ENCODE measurements around the gene CUX1. TPM values are rescaled to one million over a fixed set of nuclear protein-coding genes. Genes with fewer than 3 reads are reported as not detected.

CUX1 gene
- total RNA-seq, 1 donor from 2014 or later = 48.9 TPM

- DNase-seq = no peak
These were observed 372.3 kb downstream of the CUX1 start for GRCh38 chr7:102189756-102190155.

- no peak for DNase-seq
These were observed 373.4 kb downstream of the CUX1 start for GRCh38 chr7:102190776-102191350.

GRCh38 chr7:102191556-102192379, 374.3 kb downstream of the CUX1 start:
- DNase-seq = no peak

GRCh38 chr7:102192790-102193189, 375.4 kb downstream of the CUX1 start:
- no peak for DNase-seq

- DNase-seq = no peak
These were observed 376.4 kb downstream of the CUX1 start for GRCh38 chr7:102193806-102194205.

GRCh38 chr7:102195361-102195760, 377.9 kb downstream of the CUX1 start:
- DNase-seq = no peak

- no peak for DNase-seq
These were observed 378.6 kb downstream of the CUX1 start for GRCh38 chr7:102196028-102196427.

GRCh38 chr7:102197161-102197560, 379.7 kb downstream of the CUX1 start:
- DNase-seq = no peak

GRCh38 chr7:102197599-102197998, 380.2 kb downstream of the CUX1 start:
- no peak for DNase-seq

- DNase-seq = no peak
These were observed 381.1 kb downstream of the CUX1 start for GRCh38 chr7:102198417-102198956.

- DNase-seq = no peak
These were observed 384.1 kb downstream of the CUX1 start for GRCh38 chr7:102201576-102201975.

GRCh38 chr7:102202556-102202955, 385.1 kb downstream of the CUX1 start:
- DNase-seq = no peak

- no peak for DNase-seq
These were observed 385.8 kb downstream of the CUX1 start for GRCh38 chr7:102203218-102203617.

GRCh38 chr7:102204212-102204611, 386.8 kb downstream of the CUX1 start:
- no peak for DNase-seq

- no peak for DNase-seq
These were observed 388.5 kb downstream of the CUX1 start for GRCh38 chr7:102205915-102206314.

- DNase-seq = no peak
These were observed 391.4 kb downstream of the CUX1 start for GRCh38 chr7:102208826-102209225.

GRCh38 chr7:102210787-102211186, 393.4 kb downstream of the CUX1 start:
- DNase-seq = no peak

GRCh38 chr7:102211590-102212550, 394.4 kb downstream of the CUX1 start:
- DNase-seq = no peak

- no peak for DNase-seq
These were observed 397.1 kb downstream of the CUX1 start for GRCh38 chr7:102214477-102215072.

- DNase-seq = no peak
These were observed 397.8 kb downstream of the CUX1 start for GRCh38 chr7:102215256-102215655.

- no peak for DNase-seq
These were observed 398.3 kb downstream of the CUX1 start for GRCh38 chr7:102215711-102216110.

All from skin of body (tissue), 2 donors.